Kidney epithelial cell (primary cell): ENCODE measurements around the gene ZNF793. TPM values are rescaled to one million over a fixed set of nuclear protein-coding genes. Genes with fewer than 3 reads are reported as not detected.

ENCODE experiments used
- DNase-seq: peaks from one replicate; pipeline ENCODE4 v3.0.0-alpha.2; 2010; ENCODE audit warnings: low read depth
- H3K27me3 ChIP-seq: 2 replicates; pipeline ENCODE4 v1.6.0; 2011; ENCODE audit warnings: low read length; ENCODE audit not compliant: control insufficient read depth, insufficient read depth
- H3K36me3 ChIP-seq: 2 replicates; pipeline ENCODE4 v1.5.1; 2011; ENCODE audit warnings: low read length; ENCODE audit not compliant: control insufficient read depth, insufficient read depth
- H3K4me3 ChIP-seq: 2 replicates; pipeline ENCODE4 v1.5.1; 2011; ENCODE audit warnings: low read depth, mild to moderate bottlenecking, control low read depth, low read length
- CTCF ChIP-seq: IDR thresholded peaks from 2 replicates; pipeline ENCODE4 v1.5.1; 2011; ENCODE audit warnings: mild to moderate bottlenecking, moderate library complexity, low read length, control low read depth, inconsistent platforms; ENCODE audit not compliant: insufficient read depth, poor library complexity, severe bottlenecking
- total RNA-seq: library from RNA; depleted of rRNA; stranded (reverse); fragments of >200 nt; gene quantifications from 2 replicates; pipeline ENCODE4 v1.2.3, GENCODE V29; 2015

ZNF793 gene
- total RNA-seq, 1 donor from 2014 or later = 7.7 TPM

- TF ChIP-seq CTCF = no peak
- H3K36me3 ChIP-seq = no peaks in the 10 kb centered on the region
- no peak overlapping the region for H3K4me3 ChIP-seq
- H3K27me3 ChIP-seq = no peaks in the 10 kb centered on the region
- DNase-seq = no peak
Observed at GRCh38 chr19:37511186-37511585, 4.4 kb downstream of the ZNF793 start.

GRCh38 chr19:37511821-37512220 lies 5.1 kb downstream of the ZNF793 start:
- Histone ChIP-seq H3K4me3 (no peak overlapping the region), H3K27me3 (no peaks in the 10 kb centered on the region), H3K36me3 (no peaks in the 10 kb centered on the region)
- DNase-seq = no peak
- TF ChIP-seq CTCF = no peak

GRCh38 chr19:37513397-37513796 lies 6.7 kb downstream of the ZNF793 start:
- Histone ChIP-seq H3K4me3 (no peak overlapping the region), H3K36me3 (no peaks in the 10 kb centered on the region), H3K27me3 (no peaks in the 10 kb centered on the region)
- TF ChIP-seq CTCF = no peak
- no peak for DNase-seq

DNA sequence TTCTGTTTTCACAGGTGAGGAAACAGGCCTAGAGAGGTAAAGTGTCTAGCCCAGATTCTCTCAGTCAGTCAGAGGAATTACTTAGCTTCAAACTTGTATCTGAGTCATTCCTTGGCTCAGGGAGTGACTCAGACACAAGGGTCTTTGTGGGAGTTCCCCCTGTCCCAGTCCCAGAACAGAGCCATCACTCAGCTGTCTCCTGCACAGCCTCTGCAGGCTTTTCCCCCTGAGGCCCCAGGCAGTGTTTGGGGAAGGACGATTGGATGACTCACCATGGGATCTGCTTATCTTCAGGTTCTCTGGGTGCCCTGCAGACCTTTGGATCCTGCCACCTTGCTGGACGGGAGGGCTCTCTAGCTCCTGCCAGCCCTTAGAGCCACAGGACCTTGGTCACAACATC lies 13.2 kb downstream of the ZNF793 start:
- no peak for TF ChIP-seq CTCF
- DNase-seq = no peak
- H3K36me3 ChIP-seq = no peaks in the 10 kb centered on the region

GRCh38 chr19:37537391-37537947 lies 30.7 kb downstream of the ZNF793 start:
- no peak for TF ChIP-seq CTCF
- no peak overlapping the region for H3K4me3 ChIP-seq
- no peaks in the 10 kb centered on the region for H3K36me3 ChIP-seq
- H3K27me3 ChIP-seq = no peaks in the 10 kb centered on the region
- no peak for DNase-seq

More for the DNA sequence above, 13.2 kb downstream of the ZNF793 start:
- no peaks in the 10 kb centered on the region for H3K27me3 ChIP-seq
- no peak overlapping the region for H3K4me3 ChIP-seq
